Measurements from ENCODE around the gene TMEM212. TPM values are rescaled to one million over a fixed set of nuclear protein-coding genes. Genes with fewer than 3 reads are reported as not detected.
A peak's percentile ranks its signal among the peaks of the same experiment; 100 is the strongest.

Gene TMEM212
- total and polyA plus RNA-seq, 9 of the 15 experiments (the other 6 are each of a cell fraction or from before 2014, with no cell fraction given): not detected

- TF ChIP-seq EP400 (IDR thresholded peaks at IDR 0.05) (peak; percentile 42), ZC3H11A (IDR thresholded peaks at IDR 0.05; ENCODE audit: low read depth, low read length) (no peak), POLR2G (IDR thresholded peaks at IDR 0.05; ENCODE audit: low read depth, low read length) (no peak), FOXM1 (IDR thresholded peaks at IDR 0.05; ENCODE audit: low read depth) (peak; percentile 25; the same call in 1 of the 2 replicates), FOXM1 (CRISPR knock-in tag; IDR thresholded peaks at IDR 0.05; ENCODE audit: low read depth) (no peak), ZEB2 (IDR thresholded peaks at IDR 0.05) (peak; percentile 68), USF1 (CRISPR knock-in tag; IDR thresholded peaks at IDR 0.05) (no peak), CAMTA2 (CRISPR knock-in tag; conservative IDR thresholded peaks at IDR 0.05) (no peak), SAFB (IDR thresholded peaks at IDR 0.05; ENCODE audit: borderline replicate concordance, low read depth, low read length) (no peak), ELF4 (CRISPR knock-in tag; IDR thresholded peaks at IDR 0.05) (no peak), TAL1 (IDR thresholded peaks at IDR 0.05) (peak; percentile 76), MCM5 (IDR thresholded peaks at IDR 0.05; ENCODE audit: low read depth) (no peak), FOXA3 (CRISPR knock-in tag; conservative IDR thresholded peaks at IDR 0.05 in 1 of 2, IDR thresholded peaks at IDR 0.05 in 1 of 2) (peak; percentile 79 to 90; a peak in 3 of 4 replicates), ZNF277 (CRISPR knock-in tag; IDR thresholded peaks at IDR 0.05; ENCODE audit: borderline replicate concordance) (no peak), ZNF512 (tag; IDR thresholded peaks at IDR 0.05) (no peak), ATF6 (CRISPR knock-in tag; IDR thresholded peaks at IDR 0.05) (no peak), DNMT1 (IDR thresholded peaks at IDR 0.05) (no peak), CSDE1 (IDR thresholded peaks at IDR 0.05) (no peak), HMGN3 (IDR thresholded peaks at IDR 0.05; ENCODE audit: borderline replicate concordance, extremely low read depth, insufficient read length, low read depth, low read length) (no peak), ZNF274 (IDR thresholded peaks at IDR 0.05; ENCODE audit: borderline replicate concordance, low read depth, low read length) (no peak), KLF16 (IDR thresholded peaks at IDR 0.05) (peak; percentile 33; the same call in 1 of the 2 replicates)
These were observed 36.7 kb upstream of the TMEM212 start (continued) for GRCh38 chr3:171806200-171807128.
